Ishikawa (cell line): ENCODE results near the gene OR8D4.

Experiments used
- CEBPB ChIP-seq: IDR thresholded peaks from 2 replicates; pipeline ENCODE4 v1.6.1; 2012
- RAD21 ChIP-seq: IDR thresholded peaks from 2 replicates; pipeline ENCODE4 v1.6.1; 2012; ENCODE audit warnings: low read depth

DNA sequence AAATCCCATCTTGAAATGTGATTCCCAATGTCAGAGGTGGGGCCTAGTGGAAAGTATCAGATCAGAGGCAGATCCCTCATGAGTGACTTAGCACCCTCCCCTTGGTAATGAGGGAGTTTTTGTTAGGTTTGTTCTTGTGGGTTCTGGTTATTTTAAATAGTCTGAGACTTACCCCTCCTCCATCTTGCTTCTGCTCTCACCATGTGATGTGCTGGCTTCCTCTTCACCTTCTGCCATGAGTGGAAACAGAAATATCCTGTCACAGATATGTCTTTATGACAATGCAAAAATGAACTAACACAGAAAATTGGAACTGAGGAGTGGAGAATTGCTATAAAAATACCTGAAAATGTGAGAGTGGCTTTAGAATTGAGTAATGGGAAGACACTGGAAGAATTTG lies 49.6 kb upstream of the OR8D4 start:
- no peak for TF ChIP-seq RAD21
- TF ChIP-seq CEBPB = no peak
